Panc1 (cell line): ENCODE results near the gene OAS1. TPM values are rescaled to one million over a fixed set of nuclear protein-coding genes. Genes with fewer than 3 reads are reported as not detected.
A peak's percentile ranks its signal among the peaks of the same experiment; 100 is the strongest.

Experiments used
- ATAC-seq: fragments of 200-7000 bp; cut with Tn5 transposase; 2 replicates; pipeline ENCODE4 v1.9.1; 2020; ENCODE audit warnings: mild to moderate bottlenecking, moderate library complexity
- BruUV-seq: library from RNA; stranded (reverse); fragments of 400-500 nt; replicated peaks from 2 replicates; lab custom pipeline; 2021; lab: Mats Ljungman, UMichigan
- CTCF ChIA-PET: fragments of 300-600 bp; sonication (Branson Sonifier 250); formaldehyde crosslinking; loops from one replicate; lab custom pipeline; 2022; ENCODE audit warnings: antibody characterized with exemption; lab: Charles Lee
- POLR2A ChIA-PET: fragments of 300-600 bp; sonication (Branson Sonifier 250); formaldehyde crosslinking; loops from one replicate; lab custom pipeline; 2022; ENCODE audit warnings: antibody characterized with exemption; lab: Charles Lee
- DNase-seq: peaks from one replicate; pipeline ENCODE4 v3.0.0-alpha.2; 2010; ENCODE audit warnings: low read depth, low spot score
- H3K27ac ChIP-seq: 2 replicates; pipeline ENCODE4 v1.5.1; 2011; ENCODE audit warnings: mild to moderate bottlenecking, low read length, inconsistent platforms
- H3K27me3 ChIP-seq: fragments of 200-500 bp; sonication (Bioruptor generic); 2 replicates; pipeline ENCODE4 v1.6.0; 2014; ENCODE audit warnings: low read length, inconsistent platforms; ENCODE audit not compliant: control insufficient read depth, insufficient read depth
- H3K36me3 ChIP-seq: fragments of 200-500 bp; sonication (Bioruptor generic); 2 replicates; pipeline ENCODE4 v1.5.1; 2014; ENCODE audit warnings: inconsistent platforms, mild to moderate bottlenecking, low read length, moderate library complexity; ENCODE audit not compliant: control insufficient read depth, insufficient read depth
- H3K4me1 ChIP-seq: 2 replicates; pipeline ENCODE4 v1.5.1; 2011; ENCODE audit warnings: inconsistent platforms, mild to moderate bottlenecking, low read length, moderate library complexity; ENCODE audit not compliant: control insufficient read depth, insufficient read depth
- H3K4me3 ChIP-seq, 2 experiments: 2 replicates each; pipeline ENCODE4 v1.5.1; 2011 to 2012; ENCODE audit warnings: low read depth in 2 of 2, low read length in 2 of 2, mild to moderate bottlenecking in 2 of 2, inconsistent platforms in 1 of 2, moderate library complexity in 1 of 2
- H3K9me3 ChIP-seq: fragments of 200-500 bp; sonication (Bioruptor generic); 2 replicates; pipeline ENCODE4 v1.5.1; 2014; ENCODE audit warnings: low read depth, mild to moderate bottlenecking, inconsistent platforms, low read length, moderate library complexity; ENCODE audit not compliant: control insufficient read depth, insufficient read depth
- POLR2AphosphoS5 ChIP-seq: IDR thresholded peaks from 2 replicates; pipeline ENCODE4 v1.6.1; 2012; ENCODE audit warnings: mild to moderate bottlenecking, low read depth, low read length, moderate library complexity
- SIN3A ChIP-seq: IDR thresholded peaks from 2 replicates; pipeline ENCODE4 v1.6.1; 2012; ENCODE audit warnings: low read depth, mild to moderate bottlenecking, low read length, moderate library complexity, borderline replicate concordance; ENCODE audit not compliant: insufficient read depth
- TCF7L2 ChIP-seq: IDR thresholded peaks from 2 replicates; pipeline ENCODE4 v1.6.1; 2011; ENCODE audit warnings: mild to moderate bottlenecking, low read depth, low read length, inconsistent platforms
- in situ Hi-C: cut with HindIII; loops from 2 replicates; pipeline ENCODE4 v1.10.0; 2016; ENCODE audit warnings: low sequenced_read_pairs, low pct_unique_long_range_greater_than_20kb
- intact Hi-C: fragments of 100-400 bp; cut with micrococcal nuclease; formaldehyde crosslinking; loops from one replicate; pipeline ENCODE4 v1.10.0; 2022; ENCODE audit not compliant: unreplicated experiment
- total RNA-seq: library from RNA; stranded (reverse); gene quantifications from one replicate; pipeline ENCODE4 v1.2.1, GENCODE V29; 2021; ENCODE audit not compliant: unreplicated experiment
- TF ChIP-seq, protein P1 (sequence below), 2 experiments: IDR thresholded peaks; 2 replicates each; pipeline ENCODE4 v1.6.1; 2011 to 2012; ENCODE audit warnings: low read depth in 2 of 2, control low read depth in 1 of 2, low read length in 1 of 2, mild to moderate bottlenecking in 1 of 2, moderate library complexity in 1 of 2; ENCODE audit not compliant: insufficient read depth in 1 of 2
- TF ChIP-seq, protein P2 (sequence below): fragments of 450-650 bp; IDR thresholded peaks from 2 replicates; pipeline ENCODE4 v1.5.1; 2017; ENCODE audit warnings: mild to moderate bottlenecking

Gene OAS1
- total RNA-seq, 1 experiment from 2014 or later = 4.5 TPM

DNA sequence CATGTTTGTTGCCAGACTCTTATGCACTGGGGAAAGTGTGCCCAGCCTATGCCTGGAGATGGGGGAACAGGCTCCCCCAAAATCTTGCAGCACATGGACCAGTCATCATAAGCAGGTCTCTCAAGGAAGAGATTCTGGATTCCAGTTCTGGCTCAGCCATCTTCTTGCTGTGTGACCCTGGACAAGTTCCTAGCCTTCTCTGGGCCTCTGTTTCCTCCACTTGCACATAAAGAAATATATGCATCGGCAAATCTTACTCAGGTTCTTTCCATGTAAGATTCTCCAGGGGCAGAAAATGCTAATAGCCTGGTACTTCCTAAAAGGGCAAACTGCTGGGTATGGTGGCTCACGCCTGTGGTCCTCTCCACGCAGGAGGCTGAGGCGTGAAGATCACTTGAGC lies 38.8 kb downstream of the OAS1 start:
- ChIA-PET POLR2A (no interaction called here), CTCF (no interaction called here)
- Histone ChIP-seq H3K9me3 (no peaks in the 10 kb centered on the region), H3K27ac (no peak overlapping the region), H3K36me3 (no peaks in the 10 kb centered on the region), H3K27me3 (no peaks in the 10 kb centered on the region), H3K4me3 (no peak overlapping the region), H3K4me1 (no peaks in the 10 kb centered on the region)
- in situ Hi-C loops (no loop called here), intact Hi-C loops (no loop called here)
- BruUV-seq = no TSS peak
- ATAC-seq (no peak), DNase-seq (no peak)
- no peak for TF ChIP-seq SIN3A
- TF ChIP-seq TCF7L2 = no peak

- CTCF ChIA-PET = no interaction called here
- TF ChIP-seq SIN3A (no peak), TCF7L2 (no peak), POLR2AphosphoS5 (no peak)
- TF ChIP-seq, protein P1, sequence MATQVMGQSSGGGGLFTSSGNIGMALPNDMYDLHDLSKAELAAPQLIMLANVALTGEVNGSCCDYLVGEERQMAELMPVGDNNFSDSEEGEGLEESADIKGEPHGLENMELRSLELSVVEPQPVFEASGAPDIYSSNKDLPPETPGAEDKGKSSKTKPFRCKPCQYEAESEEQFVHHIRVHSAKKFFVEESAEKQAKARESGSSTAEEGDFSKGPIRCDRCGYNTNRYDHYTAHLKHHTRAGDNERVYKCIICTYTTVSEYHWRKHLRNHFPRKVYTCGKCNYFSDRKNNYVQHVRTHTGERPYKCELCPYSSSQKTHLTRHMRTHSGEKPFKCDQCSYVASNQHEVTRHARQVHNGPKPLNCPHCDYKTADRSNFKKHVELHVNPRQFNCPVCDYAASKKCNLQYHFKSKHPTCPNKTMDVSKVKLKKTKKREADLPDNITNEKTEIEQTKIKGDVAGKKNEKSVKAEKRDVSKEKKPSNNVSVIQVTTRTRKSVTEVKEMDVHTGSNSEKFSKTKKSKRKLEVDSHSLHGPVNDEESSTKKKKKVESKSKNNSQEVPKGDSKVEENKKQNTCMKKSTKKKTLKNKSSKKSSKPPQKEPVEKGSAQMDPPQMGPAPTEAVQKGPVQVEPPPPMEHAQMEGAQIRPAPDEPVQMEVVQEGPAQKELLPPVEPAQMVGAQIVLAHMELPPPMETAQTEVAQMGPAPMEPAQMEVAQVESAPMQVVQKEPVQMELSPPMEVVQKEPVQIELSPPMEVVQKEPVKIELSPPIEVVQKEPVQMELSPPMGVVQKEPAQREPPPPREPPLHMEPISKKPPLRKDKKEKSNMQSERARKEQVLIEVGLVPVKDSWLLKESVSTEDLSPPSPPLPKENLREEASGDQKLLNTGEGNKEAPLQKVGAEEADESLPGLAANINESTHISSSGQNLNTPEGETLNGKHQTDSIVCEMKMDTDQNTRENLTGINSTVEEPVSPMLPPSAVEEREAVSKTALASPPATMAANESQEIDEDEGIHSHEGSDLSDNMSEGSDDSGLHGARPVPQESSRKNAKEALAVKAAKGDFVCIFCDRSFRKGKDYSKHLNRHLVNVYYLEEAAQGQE (IDR thresholded peaks at IDR 0.05; ENCODE audit: insufficient read depth in 1 of 2, low read depth in 2 of 2, low read length in 1 of 2) = no peak
- TF ChIP-seq, protein P2, sequence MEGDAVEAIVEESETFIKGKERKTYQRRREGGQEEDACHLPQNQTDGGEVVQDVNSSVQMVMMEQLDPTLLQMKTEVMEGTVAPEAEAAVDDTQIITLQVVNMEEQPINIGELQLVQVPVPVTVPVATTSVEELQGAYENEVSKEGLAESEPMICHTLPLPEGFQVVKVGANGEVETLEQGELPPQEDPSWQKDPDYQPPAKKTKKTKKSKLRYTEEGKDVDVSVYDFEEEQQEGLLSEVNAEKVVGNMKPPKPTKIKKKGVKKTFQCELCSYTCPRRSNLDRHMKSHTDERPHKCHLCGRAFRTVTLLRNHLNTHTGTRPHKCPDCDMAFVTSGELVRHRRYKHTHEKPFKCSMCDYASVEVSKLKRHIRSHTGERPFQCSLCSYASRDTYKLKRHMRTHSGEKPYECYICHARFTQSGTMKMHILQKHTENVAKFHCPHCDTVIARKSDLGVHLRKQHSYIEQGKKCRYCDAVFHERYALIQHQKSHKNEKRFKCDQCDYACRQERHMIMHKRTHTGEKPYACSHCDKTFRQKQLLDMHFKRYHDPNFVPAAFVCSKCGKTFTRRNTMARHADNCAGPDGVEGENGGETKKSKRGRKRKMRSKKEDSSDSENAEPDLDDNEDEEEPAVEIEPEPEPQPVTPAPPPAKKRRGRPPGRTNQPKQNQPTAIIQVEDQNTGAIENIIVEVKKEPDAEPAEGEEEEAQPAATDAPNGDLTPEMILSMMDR = no peak
Observed at GRCh38 chr12:112946236-112947000, 39.7 kb downstream of the OAS1 start.

GRCh38 chr12:112947314-112947713 lies 40.6 kb downstream of the OAS1 start:
- no peaks in the 10 kb centered on the region for H3K4me1 ChIP-seq
- no peaks in the 10 kb centered on the region for H3K36me3 ChIP-seq
- ChIA-PET CTCF (no interaction called here), POLR2A (no interaction called here)
- no peak for ATAC-seq
- DNase-seq = no peak
- in situ Hi-C loops (no loop called here), intact Hi-C loops (no loop called here)
- no TSS peak for BruUV-seq
- no peak overlapping the region for H3K4me3 ChIP-seq
- H3K27ac ChIP-seq = no peak overlapping the region
- H3K9me3 ChIP-seq = no peaks in the 10 kb centered on the region
- no peaks in the 10 kb centered on the region for H3K27me3 ChIP-seq
- TF ChIP-seq, protein P2 = no peak
- TF ChIP-seq POLR2AphosphoS5 (no peak), SIN3A (no peak)

More at GRCh38 chr12:112946236-112947000, 39.7 kb downstream of the OAS1 start:
- no peak overlapping the region for H3K4me3 ChIP-seq
- intact Hi-C loops (no loop called here), in situ Hi-C loops (no loop called here)
- DNase-seq = no peak
- H3K9me3 ChIP-seq = no peaks in the 10 kb centered on the region
- no TSS peak for BruUV-seq
- no peak overlapping the region for H3K27ac ChIP-seq
- H3K4me1 ChIP-seq = no peaks in the 10 kb centered on the region
- POLR2A ChIA-PET = no interaction called here
- no peaks in the 10 kb centered on the region for H3K36me3 ChIP-seq
- no peaks in the 10 kb centered on the region for H3K27me3 ChIP-seq
- 0 out of 2 replicates have a peak, but pooled peaks have one; percentile 22 for ATAC-seq
